HFFc6 (cell line): ENCODE data around the gene LHFPL3. TPM values are rescaled to one million over a fixed set of nuclear protein-coding genes. Genes with fewer than 3 reads are reported as not detected.
A peak's percentile ranks its signal among the peaks of the same experiment; 100 is the strongest.
"Not testable (repeated sequence)": the region's sequence is repeated elsewhere in the genome, so short reads cannot be mapped to it uniquely, and the experiment has no call there.

Source experiments
- DNase-seq: peaks from one replicate; pipeline ENCODE4 v3.0.0-alpha.2; 2018
- H3K27ac Mint-ChIP-seq: 2 replicates; pipeline ENCODE4 v1.8.0; 2020; ENCODE audit warnings: mild to moderate bottlenecking, mixed read lengths
- H3K27me3 Mint-ChIP-seq: 2 replicates; pipeline ENCODE4 v1.8.0; 2021; ENCODE audit warnings: mild to moderate bottlenecking, moderate library complexity, mixed read lengths; ENCODE audit not compliant: insufficient read depth
- H3K36me3 Mint-ChIP-seq: 2 replicates; pipeline ENCODE4 v1.8.0; 2021; ENCODE audit warnings: low read depth, mixed read lengths
- H3K4me1 Mint-ChIP-seq: 2 replicates; pipeline ENCODE4 v1.8.0; 2020; ENCODE audit warnings: low read depth, mixed read lengths
- H3K4me3 Mint-ChIP-seq: 2 replicates; pipeline ENCODE4 v1.8.0; 2020; ENCODE audit warnings: mild to moderate bottlenecking, moderate library complexity, mixed read lengths
- H3K9me3 Mint-ChIP-seq: 2 replicates; pipeline ENCODE4 v1.8.0; 2020; ENCODE audit warnings: mild to moderate bottlenecking, mixed read lengths
- total RNA-seq, 6 experiments: library from RNA; stranded (reverse); fragmentation: NEBNext Ultra II Directional; extraction: Animal tissue kit (Norgen Biotek cat#: 25700); gene quantifications; 2 replicates in 1 of 6; 3 replicates in 5 of 6; pipeline ENCODE4 v1.2.3, GENCODE V29; 2021
- TF ChIP-seq, protein P1 (sequence below): fragments of 200-600 bp; sonication (generic); IDR thresholded peaks from 2 replicates; pipeline ENCODE4 v1.5.0; 2021; ENCODE audit warnings: antibody characterized with exemption, mild to moderate bottlenecking

Gene LHFPL3
- total RNA-seq, 6 experiments from 2014 or later, result not detected

GRCh38 chr7:104922182-104923009, 594.0 kb downstream of the LHFPL3 start:
- no peaks in the 10 kb centered on the region for H3K9me3 Mint-ChIP-seq
- H3K27me3 Mint-ChIP-seq, result peaks cover 2% of the 10 kb centered on the region
- H3K4me1 Mint-ChIP-seq, result peaks cover 27% of the 10 kb centered on the region
- H3K27ac Mint-ChIP-seq, result no peak overlapping the region; the same call in 1 of the 2 replicates
- no peak overlapping the region for H3K4me3 Mint-ChIP-seq
- no peaks in the 10 kb centered on the region for H3K36me3 Mint-ChIP-seq
- TF ChIP-seq, protein P1, sequence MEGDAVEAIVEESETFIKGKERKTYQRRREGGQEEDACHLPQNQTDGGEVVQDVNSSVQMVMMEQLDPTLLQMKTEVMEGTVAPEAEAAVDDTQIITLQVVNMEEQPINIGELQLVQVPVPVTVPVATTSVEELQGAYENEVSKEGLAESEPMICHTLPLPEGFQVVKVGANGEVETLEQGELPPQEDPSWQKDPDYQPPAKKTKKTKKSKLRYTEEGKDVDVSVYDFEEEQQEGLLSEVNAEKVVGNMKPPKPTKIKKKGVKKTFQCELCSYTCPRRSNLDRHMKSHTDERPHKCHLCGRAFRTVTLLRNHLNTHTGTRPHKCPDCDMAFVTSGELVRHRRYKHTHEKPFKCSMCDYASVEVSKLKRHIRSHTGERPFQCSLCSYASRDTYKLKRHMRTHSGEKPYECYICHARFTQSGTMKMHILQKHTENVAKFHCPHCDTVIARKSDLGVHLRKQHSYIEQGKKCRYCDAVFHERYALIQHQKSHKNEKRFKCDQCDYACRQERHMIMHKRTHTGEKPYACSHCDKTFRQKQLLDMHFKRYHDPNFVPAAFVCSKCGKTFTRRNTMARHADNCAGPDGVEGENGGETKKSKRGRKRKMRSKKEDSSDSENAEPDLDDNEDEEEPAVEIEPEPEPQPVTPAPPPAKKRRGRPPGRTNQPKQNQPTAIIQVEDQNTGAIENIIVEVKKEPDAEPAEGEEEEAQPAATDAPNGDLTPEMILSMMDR, result no peak
- peak; percentile 49 for DNase-seq

GRCh38 chr7:104923010-104923421, 594.6 kb downstream of the LHFPL3 start:
- H3K36me3 Mint-ChIP-seq, result no peaks in the 10 kb centered on the region
- H3K27me3 Mint-ChIP-seq, result peaks cover 2% of the 10 kb centered on the region; the same call in 1 of the 2 replicates
- peak overlapping the region; percentile 71 for H3K27ac Mint-ChIP-seq
- H3K4me3 Mint-ChIP-seq, result no peak overlapping the region
- H3K9me3 Mint-ChIP-seq, result no peaks in the 10 kb centered on the region
- peak; percentile 83 for DNase-seq
- H3K4me1 Mint-ChIP-seq, result peaks cover 27% of the 10 kb centered on the region
- TF ChIP-seq, protein P1, result peak; percentile 87

GRCh38 chr7:104926189-104926588, 597.8 kb downstream of the LHFPL3 start:
- H3K4me3 Mint-ChIP-seq, H3K27ac Mint-ChIP-seq, H3K9me3 Mint-ChIP-seq, DNase-seq, H3K27me3 Mint-ChIP-seq, H3K36me3 Mint-ChIP-seq: not testable (repeated sequence)
- H3K4me1 Mint-ChIP-seq, result peaks cover 23% of the 10 kb centered on the region

GRCh38 chr7:104926601-104927041, 598.2 kb downstream of the LHFPL3 start:
- Mint-ChIP-seq H3K9me3 (no peaks in the 10 kb centered on the region), H3K27me3 (peaks cover 2% of the 10 kb centered on the region; the same call in 1 of the 2 replicates), H3K4me1 (peaks cover 18% of the 10 kb centered on the region), H3K36me3 (no peaks in the 10 kb centered on the region), H3K4me3 (no peak overlapping the region), H3K27ac (no peak overlapping the region)
- TF ChIP-seq, protein P1, result no peak
- no peak for DNase-seq

DNA sequence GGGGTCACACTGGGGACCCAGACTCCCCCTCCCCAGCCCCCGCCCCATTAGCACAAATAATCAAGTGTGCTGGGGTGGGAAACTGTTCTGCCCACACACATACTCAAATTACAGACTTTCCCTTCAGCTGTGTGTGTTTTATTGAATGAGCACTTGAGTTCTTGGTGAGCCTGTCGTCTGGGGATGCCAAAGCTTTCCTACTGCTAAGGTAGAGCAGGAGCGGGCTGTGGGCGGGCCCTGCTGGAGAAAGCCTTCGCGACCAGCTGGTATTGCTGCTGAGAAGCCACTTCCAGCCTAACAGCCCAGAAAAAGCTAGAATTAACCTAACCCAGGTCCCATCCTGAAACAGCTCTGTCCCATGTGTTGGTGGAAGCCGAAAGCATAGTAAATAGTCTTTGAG, 598.7 kb downstream of the LHFPL3 start:
- H3K9me3 Mint-ChIP-seq, result no peaks in the 10 kb centered on the region
- DNase-seq, result no peak

More for the DNA sequence above, 598.7 kb downstream of the LHFPL3 start:
- no peak overlapping the region for H3K27ac Mint-ChIP-seq
- no peaks in the 10 kb centered on the region for H3K36me3 Mint-ChIP-seq
- H3K27me3 Mint-ChIP-seq, result peaks cover 2% of the 10 kb centered on the region; the same call in 1 of the 2 replicates
- TF ChIP-seq, protein P1, result no peak
- H3K4me1 Mint-ChIP-seq, result peaks cover 14% of the 10 kb centered on the region
- H3K4me3 Mint-ChIP-seq, result no peak overlapping the region
